Neural cell (in vitro differentiated cells): ENCODE measurements around the gene DHRS12.

Experiments
- EP300 ChIP-seq: fragments of 450-650 bp; conservative IDR thresholded peaks from 2 replicates; pipeline ENCODE4 v1.6.1; 2014; ENCODE audit warnings: antibody characterized with exemption, mild to moderate bottlenecking, moderate library complexity; ENCODE audit not compliant: poor library complexity, severe bottlenecking
- EZH2 ChIP-seq: fragments of 200-600, 300-800 bp; shearing (Covaris generic), sonication (generic); IDR thresholded peaks from 2 replicates; pipeline ENCODE4 v1.6.1; 2014; ENCODE audit warnings: antibody characterized with exemption, low read length, borderline replicate concordance, mild to moderate bottlenecking; ENCODE audit not compliant: insufficient read depth, poor library complexity, severe bottlenecking
- MXI1 ChIP-seq: fragments of 450-650 bp; conservative IDR thresholded peaks from 2 replicates; pipeline ENCODE4 v1.6.1; 2014; ENCODE audit warnings: antibody characterized with exemption, mild to moderate bottlenecking; ENCODE audit not compliant: poor library complexity, severe bottlenecking
- POLR2AphosphoS5 ChIP-seq: IDR thresholded peaks from 2 replicates; pipeline ENCODE4 v1.6.1; 2012
- RAD21 ChIP-seq: fragments of 450-650 bp; conservative IDR thresholded peaks from 2 replicates; pipeline ENCODE4 v1.6.1; 2014; ENCODE audit warnings: antibody characterized with exemption, mild to moderate bottlenecking, moderate library complexity
- SMC3 ChIP-seq: fragments of 450-650 bp; conservative IDR thresholded peaks from 2 replicates; pipeline ENCODE4 v1.6.1; 2014; ENCODE audit warnings: antibody characterized with exemption, mild to moderate bottlenecking, moderate library complexity; ENCODE audit not compliant: poor library complexity
- TAF1 ChIP-seq: IDR thresholded peaks from 2 replicates; pipeline ENCODE4 v1.6.1; 2012; ENCODE audit warnings: low read depth
- TF ChIP-seq, protein P1 (sequence below): fragments of 450-650 bp; IDR thresholded peaks from 2 replicates; pipeline ENCODE4 v1.5.1; 2014; ENCODE audit warnings: antibody characterized with exemption, mild to moderate bottlenecking, moderate library complexity; ENCODE audit not compliant: poor library complexity, severe bottlenecking
- TF ChIP-seq, protein P2 (sequence below): IDR thresholded peaks from 2 replicates; pipeline ENCODE4 v1.6.1; 2012; ENCODE audit warnings: borderline replicate concordance

DNA sequence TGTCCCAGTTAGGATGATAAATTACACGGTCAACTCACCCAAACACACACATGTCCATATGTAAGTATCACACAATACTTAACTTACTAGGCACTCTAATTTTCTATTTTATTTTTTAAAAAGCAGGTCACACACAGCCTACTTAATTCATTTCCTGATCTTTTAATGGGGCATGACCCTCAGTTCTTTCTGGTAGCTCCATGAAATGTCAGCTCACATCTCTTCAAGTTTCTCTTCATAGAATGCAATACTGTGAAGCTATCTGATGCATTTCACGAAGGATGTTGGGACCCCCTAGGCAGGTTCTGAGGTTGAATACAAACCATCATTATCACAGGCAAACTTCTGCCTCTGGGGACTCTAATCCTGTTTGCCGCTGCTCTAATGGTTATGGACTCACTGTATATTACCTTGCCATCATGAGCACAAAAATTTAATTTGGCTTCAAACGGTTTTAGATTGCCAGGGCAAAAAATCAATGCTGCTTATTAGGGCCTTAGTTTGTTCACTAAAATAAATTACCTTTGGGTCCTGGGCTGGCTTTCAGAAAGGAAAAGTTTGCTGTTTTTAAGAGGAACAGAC lies 16.1 kb upstream of the DHRS12 start:
- TF ChIP-seq RAD21, result no peak
- TF ChIP-seq, protein P1, sequence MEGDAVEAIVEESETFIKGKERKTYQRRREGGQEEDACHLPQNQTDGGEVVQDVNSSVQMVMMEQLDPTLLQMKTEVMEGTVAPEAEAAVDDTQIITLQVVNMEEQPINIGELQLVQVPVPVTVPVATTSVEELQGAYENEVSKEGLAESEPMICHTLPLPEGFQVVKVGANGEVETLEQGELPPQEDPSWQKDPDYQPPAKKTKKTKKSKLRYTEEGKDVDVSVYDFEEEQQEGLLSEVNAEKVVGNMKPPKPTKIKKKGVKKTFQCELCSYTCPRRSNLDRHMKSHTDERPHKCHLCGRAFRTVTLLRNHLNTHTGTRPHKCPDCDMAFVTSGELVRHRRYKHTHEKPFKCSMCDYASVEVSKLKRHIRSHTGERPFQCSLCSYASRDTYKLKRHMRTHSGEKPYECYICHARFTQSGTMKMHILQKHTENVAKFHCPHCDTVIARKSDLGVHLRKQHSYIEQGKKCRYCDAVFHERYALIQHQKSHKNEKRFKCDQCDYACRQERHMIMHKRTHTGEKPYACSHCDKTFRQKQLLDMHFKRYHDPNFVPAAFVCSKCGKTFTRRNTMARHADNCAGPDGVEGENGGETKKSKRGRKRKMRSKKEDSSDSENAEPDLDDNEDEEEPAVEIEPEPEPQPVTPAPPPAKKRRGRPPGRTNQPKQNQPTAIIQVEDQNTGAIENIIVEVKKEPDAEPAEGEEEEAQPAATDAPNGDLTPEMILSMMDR, result no peak
- TF ChIP-seq, protein P2, sequence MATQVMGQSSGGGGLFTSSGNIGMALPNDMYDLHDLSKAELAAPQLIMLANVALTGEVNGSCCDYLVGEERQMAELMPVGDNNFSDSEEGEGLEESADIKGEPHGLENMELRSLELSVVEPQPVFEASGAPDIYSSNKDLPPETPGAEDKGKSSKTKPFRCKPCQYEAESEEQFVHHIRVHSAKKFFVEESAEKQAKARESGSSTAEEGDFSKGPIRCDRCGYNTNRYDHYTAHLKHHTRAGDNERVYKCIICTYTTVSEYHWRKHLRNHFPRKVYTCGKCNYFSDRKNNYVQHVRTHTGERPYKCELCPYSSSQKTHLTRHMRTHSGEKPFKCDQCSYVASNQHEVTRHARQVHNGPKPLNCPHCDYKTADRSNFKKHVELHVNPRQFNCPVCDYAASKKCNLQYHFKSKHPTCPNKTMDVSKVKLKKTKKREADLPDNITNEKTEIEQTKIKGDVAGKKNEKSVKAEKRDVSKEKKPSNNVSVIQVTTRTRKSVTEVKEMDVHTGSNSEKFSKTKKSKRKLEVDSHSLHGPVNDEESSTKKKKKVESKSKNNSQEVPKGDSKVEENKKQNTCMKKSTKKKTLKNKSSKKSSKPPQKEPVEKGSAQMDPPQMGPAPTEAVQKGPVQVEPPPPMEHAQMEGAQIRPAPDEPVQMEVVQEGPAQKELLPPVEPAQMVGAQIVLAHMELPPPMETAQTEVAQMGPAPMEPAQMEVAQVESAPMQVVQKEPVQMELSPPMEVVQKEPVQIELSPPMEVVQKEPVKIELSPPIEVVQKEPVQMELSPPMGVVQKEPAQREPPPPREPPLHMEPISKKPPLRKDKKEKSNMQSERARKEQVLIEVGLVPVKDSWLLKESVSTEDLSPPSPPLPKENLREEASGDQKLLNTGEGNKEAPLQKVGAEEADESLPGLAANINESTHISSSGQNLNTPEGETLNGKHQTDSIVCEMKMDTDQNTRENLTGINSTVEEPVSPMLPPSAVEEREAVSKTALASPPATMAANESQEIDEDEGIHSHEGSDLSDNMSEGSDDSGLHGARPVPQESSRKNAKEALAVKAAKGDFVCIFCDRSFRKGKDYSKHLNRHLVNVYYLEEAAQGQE, result no peak
- TF ChIP-seq EP300, result no peak
- TF ChIP-seq POLR2AphosphoS5, result no peak
- no peak for TF ChIP-seq TAF1
- TF ChIP-seq MXI1, result no peak
- no peak for TF ChIP-seq EZH2
- no peak for TF ChIP-seq SMC3
